ENCODE data around the gene FIP1L1.
A peak's percentile ranks its signal among the peaks of the same experiment; 100 is the strongest.
"Not testable (repeated sequence)": the region's sequence is repeated elsewhere in the genome, so short reads cannot be mapped to it uniquely, and the experiment has no call there.

Gene FIP1L1, protein sequence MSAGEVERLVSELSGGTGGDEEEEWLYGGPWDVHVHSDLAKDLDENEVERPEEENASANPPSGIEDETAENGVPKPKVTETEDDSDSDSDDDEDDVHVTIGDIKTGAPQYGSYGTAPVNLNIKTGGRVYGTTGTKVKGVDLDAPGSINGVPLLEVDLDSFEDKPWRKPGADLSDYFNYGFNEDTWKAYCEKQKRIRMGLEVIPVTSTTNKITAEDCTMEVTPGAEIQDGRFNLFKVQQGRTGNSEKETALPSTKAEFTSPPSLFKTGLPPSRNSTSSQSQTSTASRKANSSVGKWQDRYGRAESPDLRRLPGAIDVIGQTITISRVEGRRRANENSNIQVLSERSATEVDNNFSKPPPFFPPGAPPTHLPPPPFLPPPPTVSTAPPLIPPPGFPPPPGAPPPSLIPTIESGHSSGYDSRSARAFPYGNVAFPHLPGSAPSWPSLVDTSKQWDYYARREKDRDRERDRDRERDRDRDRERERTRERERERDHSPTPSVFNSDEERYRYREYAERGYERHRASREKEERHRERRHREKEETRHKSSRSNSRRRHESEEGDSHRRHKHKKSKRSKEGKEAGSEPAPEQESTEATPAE

GRCh38 chr4:53377319-53378170 lies at the start of gene FIP1L1:
Gene FIP1L1 (plus strand): TSS chr4:53377641. CDS start chr4:53377839, 198 bp downstream.
- peak; percentile 97 for ATAC-seq
- 0 out of 2 replicates have a peak, but pooled peaks have one; percentile 31 for TF ChIP-seq CSDC2 (CRISPR knock-in tag; IDR thresholded peaks at IDR 0.05)
- TF ChIP-seq, protein P1, sequence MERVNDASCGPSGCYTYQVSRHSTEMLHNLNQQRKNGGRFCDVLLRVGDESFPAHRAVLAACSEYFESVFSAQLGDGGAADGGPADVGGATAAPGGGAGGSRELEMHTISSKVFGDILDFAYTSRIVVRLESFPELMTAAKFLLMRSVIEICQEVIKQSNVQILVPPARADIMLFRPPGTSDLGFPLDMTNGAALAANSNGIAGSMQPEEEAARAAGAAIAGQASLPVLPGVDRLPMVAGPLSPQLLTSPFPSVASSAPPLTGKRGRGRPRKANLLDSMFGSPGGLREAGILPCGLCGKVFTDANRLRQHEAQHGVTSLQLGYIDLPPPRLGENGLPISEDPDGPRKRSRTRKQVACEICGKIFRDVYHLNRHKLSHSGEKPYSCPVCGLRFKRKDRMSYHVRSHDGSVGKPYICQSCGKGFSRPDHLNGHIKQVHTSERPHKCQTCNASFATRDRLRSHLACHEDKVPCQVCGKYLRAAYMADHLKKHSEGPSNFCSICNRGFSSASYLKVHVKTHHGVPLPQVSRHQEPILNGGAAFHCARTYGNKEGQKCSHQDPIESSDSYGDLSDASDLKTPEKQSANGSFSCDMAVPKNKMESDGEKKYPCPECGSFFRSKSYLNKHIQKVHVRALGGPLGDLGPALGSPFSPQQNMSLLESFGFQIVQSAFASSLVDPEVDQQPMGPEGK (CRISPR knock-in tag; IDR thresholded peaks at IDR 0.05; ENCODE audit: borderline replicate concordance): no peak

DNA sequence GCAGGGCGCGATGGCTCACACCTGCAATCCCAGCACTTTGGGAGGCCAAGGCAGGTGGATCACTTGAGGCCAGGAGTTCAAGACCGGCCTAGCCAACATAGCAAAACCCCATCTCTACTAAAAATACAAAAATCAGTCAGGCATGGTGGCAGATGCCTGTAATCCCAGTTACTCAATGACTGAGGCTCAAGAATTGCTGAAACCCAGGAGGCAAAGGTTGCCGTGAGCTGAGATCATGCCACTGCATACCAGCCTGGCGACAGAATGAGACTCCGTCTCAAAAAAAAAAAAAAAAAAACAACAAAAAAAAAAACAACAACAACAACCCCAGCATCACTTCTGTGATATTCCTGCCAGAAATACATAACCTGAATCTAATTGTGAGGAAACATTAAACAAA lies 42.5 kb upstream of the FIP1L1 start:
- ATAC-seq: not testable (repeated sequence)

DNA sequence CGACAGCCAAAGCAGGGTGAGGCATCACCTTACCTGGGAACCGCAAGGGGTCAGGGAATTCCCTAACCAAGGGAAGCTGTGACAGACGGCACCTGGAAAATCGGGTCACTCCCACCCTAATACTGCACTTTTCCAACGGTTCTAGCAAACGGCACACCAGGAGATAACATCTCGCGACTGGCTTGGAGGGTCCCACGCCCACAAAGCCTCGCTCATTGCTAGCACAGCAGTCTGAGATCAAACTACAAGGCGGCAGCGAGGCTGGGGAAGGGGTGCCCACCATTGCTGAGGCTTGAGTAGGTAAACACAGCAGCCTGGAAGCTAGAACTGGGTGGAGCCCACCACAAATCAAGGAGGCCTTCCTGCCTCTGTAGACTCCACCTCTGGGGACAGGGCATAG lies 37.3 kb upstream of the FIP1L1 start:
- ATAC-seq: not testable (repeated sequence)

DNA sequence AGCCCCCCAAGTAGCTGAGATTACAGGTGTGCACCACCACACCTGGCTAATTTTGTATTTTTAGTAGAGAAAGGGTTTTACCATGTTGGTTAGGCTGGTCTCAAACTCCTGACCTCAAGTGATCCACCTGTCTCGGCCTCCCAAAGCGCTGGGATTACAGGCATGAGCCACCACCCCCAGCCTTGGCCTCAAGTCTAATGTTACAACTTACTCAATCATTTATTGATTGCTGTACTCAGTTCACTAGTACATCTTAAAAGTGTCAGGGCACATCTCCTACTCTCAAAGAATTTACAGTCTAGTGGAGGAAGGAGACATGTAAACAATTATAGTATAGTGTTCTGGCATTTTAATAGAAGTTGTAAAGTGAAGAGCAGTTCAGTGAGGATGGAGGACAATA lies 31.0 kb upstream of the FIP1L1 start:
- ATAC-seq: not testable (repeated sequence)

GRCh38 chr4:53346920-53347852 lies 30.3 kb upstream of the FIP1L1 start:
- TF ChIP-seq ISL1 (CRISPR knock-in tag; IDR thresholded peaks at IDR 0.05) (peak; percentile 70), ZFP3 (CRISPR knock-in tag; IDR thresholded peaks at IDR 0.05) (no peak), CREB5 (CRISPR knock-in tag; IDR thresholded peaks at IDR 0.05; ENCODE audit: low read depth) (no peak), BACH2 (CRISPR knock-in tag; IDR thresholded peaks at IDR 0.05; ENCODE audit: borderline replicate concordance) (no peak), TCF4 (CRISPR knock-in tag; IDR thresholded peaks at IDR 0.05; ENCODE audit: borderline replicate concordance) (no peak), CSDC2 (CRISPR knock-in tag; IDR thresholded peaks at IDR 0.05) (no peak), ZFP30 (CRISPR knock-in tag; IDR thresholded peaks at IDR 0.05) (0 out of 2 replicates have a peak, but pooled peaks have one; percentile 10), TSHZ2 (CRISPR knock-in tag; IDR thresholded peaks at IDR 0.05) (no peak)
- TF ChIP-seq, protein P2, sequence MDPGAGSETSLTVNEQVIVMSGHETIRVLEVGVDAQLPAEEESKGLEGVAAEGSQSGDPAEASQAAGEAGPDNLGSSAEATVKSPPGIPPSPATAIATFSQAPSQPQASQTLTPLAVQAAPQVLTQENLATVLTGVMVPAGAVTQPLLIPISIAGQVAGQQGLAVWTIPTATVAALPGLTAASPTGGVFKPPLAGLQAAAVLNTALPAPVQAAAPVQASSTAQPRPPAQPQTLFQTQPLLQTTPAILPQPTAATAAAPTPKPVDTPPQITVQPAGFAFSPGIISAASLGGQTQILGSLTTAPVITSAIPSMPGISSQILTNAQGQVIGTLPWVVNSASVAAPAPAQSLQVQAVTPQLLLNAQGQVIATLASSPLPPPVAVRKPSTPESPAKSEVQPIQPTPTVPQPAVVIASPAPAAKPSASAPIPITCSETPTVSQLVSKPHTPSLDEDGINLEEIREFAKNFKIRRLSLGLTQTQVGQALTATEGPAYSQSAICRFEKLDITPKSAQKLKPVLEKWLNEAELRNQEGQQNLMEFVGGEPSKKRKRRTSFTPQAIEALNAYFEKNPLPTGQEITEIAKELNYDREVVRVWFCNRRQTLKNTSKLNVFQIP (CRISPR knock-in tag; IDR thresholded peaks at IDR 0.05; ENCODE audit: borderline replicate concordance, low read depth): no peak
- peak; percentile 97 for ATAC-seq

DNA sequence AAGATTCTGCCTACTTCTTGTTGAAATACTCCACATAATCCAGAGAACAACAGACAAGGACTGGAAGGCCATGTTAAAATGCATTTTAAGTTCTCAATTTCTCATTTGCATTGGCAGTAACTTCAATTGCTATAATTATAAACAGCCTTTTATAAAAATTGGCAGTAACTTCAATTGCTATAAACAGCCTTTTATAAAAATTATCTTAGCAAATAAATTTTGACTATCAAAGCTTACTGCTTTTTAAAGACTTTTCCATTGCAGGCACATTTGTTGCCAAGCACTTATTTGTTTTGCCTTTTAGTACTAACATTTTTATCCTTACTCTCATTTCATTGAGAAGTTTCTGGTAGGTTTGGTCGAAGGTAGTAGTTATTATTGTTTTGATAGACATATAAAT lies 29.4 kb upstream of the FIP1L1 start:
- ATAC-seq: no peak
- TF ChIP-seq ZFP3 (CRISPR knock-in tag; IDR thresholded peaks at IDR 0.05): no peak
- TF ChIP-seq TOX (CRISPR knock-in tag; IDR thresholded peaks at IDR 0.05; ENCODE audit: borderline replicate concordance): no peak
- TF ChIP-seq, protein P3, sequence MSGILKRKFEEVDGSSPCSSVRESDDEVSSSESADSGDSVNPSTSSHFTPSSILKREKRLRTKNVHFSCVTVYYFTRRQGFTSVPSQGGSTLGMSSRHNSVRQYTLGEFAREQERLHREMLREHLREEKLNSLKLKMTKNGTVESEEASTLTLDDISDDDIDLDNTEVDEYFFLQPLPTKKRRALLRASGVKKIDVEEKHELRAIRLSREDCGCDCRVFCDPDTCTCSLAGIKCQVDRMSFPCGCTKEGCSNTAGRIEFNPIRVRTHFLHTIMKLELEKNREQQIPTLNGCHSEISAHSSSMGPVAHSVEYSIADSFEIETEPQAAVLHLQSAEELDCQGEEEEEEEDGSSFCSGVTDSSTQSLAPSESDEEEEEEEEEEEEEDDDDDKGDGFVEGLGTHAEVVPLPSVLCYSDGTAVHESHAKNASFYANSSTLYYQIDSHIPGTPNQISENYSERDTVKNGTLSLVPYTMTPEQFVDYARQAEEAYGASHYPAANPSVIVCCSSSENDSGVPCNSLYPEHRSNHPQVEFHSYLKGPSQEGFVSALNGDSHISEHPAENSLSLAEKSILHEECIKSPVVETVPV (CRISPR knock-in tag; IDR thresholded peaks at IDR 0.05): no peak
- no peak for TF ChIP-seq PPARA (CRISPR knock-in tag; IDR thresholded peaks at IDR 0.05; ENCODE audit: borderline replicate concordance)
- TF ChIP-seq, protein P1 (CRISPR knock-in tag; IDR thresholded peaks at IDR 0.05; ENCODE audit: borderline replicate concordance): no peak
- no peak for TF ChIP-seq CSDC2 (CRISPR knock-in tag; IDR thresholded peaks at IDR 0.05)
- no peak for TF ChIP-seq ZNF70 (CRISPR knock-in tag; IDR thresholded peaks at IDR 0.05)
- TF ChIP-seq BACH2 (CRISPR knock-in tag; IDR thresholded peaks at IDR 0.05; ENCODE audit: borderline replicate concordance): no peak
- TF ChIP-seq ZNF8 (CRISPR knock-in tag; IDR thresholded peaks at IDR 0.05): no peak
- no peak for TF ChIP-seq RARB (CRISPR knock-in tag; IDR thresholded peaks at IDR 0.05)

All from SK-N-SH treated with all-trans-retinoic acid at 6 μM for 48 hours (cell line).